Subcutaneous abdominal adipose tissue (tissue), 5 donors: ENCODE data around the gene RBM20.
"Not testable (repeated sequence)": the region's sequence is repeated elsewhere in the genome, so short reads cannot be mapped to it uniquely, and the experiment has no call there.

Source experiments
- H3K27ac ChIP-seq: one replicate; pipeline ENCODE4 v1.7.0; 2013; ENCODE audit warnings: low read depth, mild to moderate bottlenecking, inconsistent platforms, low read length, moderate library complexity
- H3K27me3 ChIP-seq, 5 donors: one replicate each; pipeline ENCODE4 v1.7.0; 2013; ENCODE audit warnings: low read length in 5 of 5, inconsistent platforms in 1 of 5; ENCODE audit not compliant: control insufficient read depth in 5 of 5, insufficient read depth in 4 of 5
- H3K36me3 ChIP-seq, 5 donors: one replicate each; pipeline ENCODE4 v1.7.0; 2013; ENCODE audit warnings: low read length in 5 of 5; ENCODE audit not compliant: control insufficient read depth in 5 of 5, insufficient read depth in 5 of 5
- H3K4me1 ChIP-seq, 5 donors: one replicate each; pipeline ENCODE4 v1.7.0; 2013; ENCODE audit warnings: low read length in 5 of 5, mild to moderate bottlenecking in 3 of 5, moderate library complexity in 1 of 5; ENCODE audit not compliant: control insufficient read depth in 5 of 5, insufficient read depth in 5 of 5
- H3K4me3 ChIP-seq, 5 donors: one replicate each; pipeline ENCODE4 v1.7.0; 2013; ENCODE audit warnings: low read length in 5 of 5, low read depth in 1 of 5
- H3K9ac ChIP-seq, 5 donors: one replicate each; pipeline ENCODE4 v1.7.0; 2013; ENCODE audit warnings: low read length in 5 of 5, mild to moderate bottlenecking in 4 of 5, moderate library complexity in 3 of 5
- H3K9me3 ChIP-seq, 5 donors: one replicate each; pipeline ENCODE4 v1.7.0; 2013; ENCODE audit warnings: low read length in 5 of 5; ENCODE audit not compliant: control insufficient read depth in 5 of 5
- donor health status: healthy.
- donor health status: healthy.
- donor health status: healthy.
- donor health status: healthy.
- donor health status: healthy.

The RBM20 gene

GRCh38 chr10:110643653-110644597 lies at the start of gene RBM20:
TSS of gene RBM20 (plus strand) at chr10:110644336. CDS start at chr10:110644455, 119 bp downstream.
- Histone ChIP-seq H3K4me1 (peaks cover 0 to 22% (median 18%) of the 10 kb centered on the region in 5 donors), H3K27me3 (peaks cover 31 to 50% (median 37%) of the 10 kb centered on the region in 5 donors), H3K4me3 (peak within 1 kb of the TSS; percentile 54 to 80 (median 68)), H3K27ac (no peak within 1 kb of the TSS), H3K9ac (peak within 1 kb of the TSS in 1 of 5 donors; percentile 39), H3K36me3 (no peaks in the 10 kb centered on the region), H3K9me3 (no peaks in the 10 kb centered on the region)

GRCh38 chr10:110597476-110597875 lies 46.7 kb upstream of the RBM20 start:
- Histone ChIP-seq H3K4me3 (no peak overlapping the region), H3K4me1 (no peaks in the 10 kb centered on the region), H3K36me3 (peaks cover 42 to 69% (median 51%) of the 10 kb centered on the region in 5 donors), H3K9me3 (no peaks in the 10 kb centered on the region), H3K9ac (no peak overlapping the region), H3K27ac (no peak overlapping the region), H3K27me3 (no peaks in the 10 kb centered on the region)

- Histone ChIP-seq H3K27ac (no peak overlapping the region), H3K4me3 (no peak overlapping the region), H3K4me1 (no peaks in the 10 kb centered on the region), H3K9ac (no peak overlapping the region), H3K9me3 (no peaks in the 10 kb centered on the region), H3K27me3 (no peaks in the 10 kb centered on the region), H3K36me3 (peaks cover 41 to 71% (median 60%) of the 10 kb centered on the region in 5 donors)
Measured at GRCh38 chr10:110600487-110601101, 43.5 kb upstream of the RBM20 start.

- H3K27me3 ChIP-seq, result no peaks in the 10 kb centered on the region
- no peak overlapping the region for H3K27ac ChIP-seq
- H3K4me3 ChIP-seq, result no peak overlapping the region
- H3K4me1 ChIP-seq, result no peaks in the 10 kb centered on the region
- H3K9ac ChIP-seq, result no peak overlapping the region
- H3K36me3 ChIP-seq, result peaks cover 48 to 74% (median 57%) of the 10 kb centered on the region in 5 donors
- no peaks in the 10 kb centered on the region for H3K9me3 ChIP-seq
Measured at GRCh38 chr10:110601581-110601980, 42.6 kb upstream of the RBM20 start.

GRCh38 chr10:110608087-110608486 lies 36.0 kb upstream of the RBM20 start:
- no peak overlapping the region for H3K4me3 ChIP-seq
- H3K4me1 ChIP-seq, result peaks cover 0 to 13% (median 5%) of the 10 kb centered on the region in 5 donors
- H3K36me3 ChIP-seq, result peaks cover 15 to 25% (median 21%) of the 10 kb centered on the region in 5 donors
- no peak overlapping the region for H3K27ac ChIP-seq
- H3K9me3 ChIP-seq, result no peaks in the 10 kb centered on the region
- H3K9ac ChIP-seq, result no peak overlapping the region
- no peaks in the 10 kb centered on the region for H3K27me3 ChIP-seq

- no peak overlapping the region for H3K27ac ChIP-seq
- H3K9me3 ChIP-seq, result no peaks in the 10 kb centered on the region
- H3K9ac ChIP-seq, result no peak overlapping the region
- peaks cover 10 to 17% (median 12%) of the 10 kb centered on the region in 5 donors for H3K36me3 ChIP-seq
- peaks cover 0 to 13% (median 5%) of the 10 kb centered on the region in 5 donors for H3K4me1 ChIP-seq
- H3K27me3 ChIP-seq, result no peaks in the 10 kb centered on the region
- no peak overlapping the region for H3K4me3 ChIP-seq
Measured at GRCh38 chr10:110609605-110610004, 34.5 kb upstream of the RBM20 start.

- Histone ChIP-seq H3K36me3 (peaks cover 4 to 10% (median 8%) of the 10 kb centered on the region in 5 donors), H3K4me3 (no peak overlapping the region), H3K27ac (no peak overlapping the region), H3K4me1 (peaks cover 0 to 13% (median 5%) of the 10 kb centered on the region in 5 donors), H3K9ac (no peak overlapping the region), H3K27me3 (no peaks in the 10 kb centered on the region), H3K9me3 (no peaks in the 10 kb centered on the region)
Measured at GRCh38 chr10:110610308-110610774, 33.8 kb upstream of the RBM20 start.

GRCh38 chr10:110610781-110611180 lies 33.4 kb upstream of the RBM20 start:
- H3K9ac ChIP-seq, H3K36me3 ChIP-seq, H3K9me3 ChIP-seq: not testable (repeated sequence)

GRCh38 chr10:110612087-110612486 lies 32.0 kb upstream of the RBM20 start:
- H3K9me3 ChIP-seq, result no peaks in the 10 kb centered on the region
- H3K27ac ChIP-seq, result no peak overlapping the region
- H3K4me1 ChIP-seq, result peaks cover 0 to 13% (median 5%) of the 10 kb centered on the region in 5 donors
- H3K9ac ChIP-seq, result no peak overlapping the region
- no peak overlapping the region for H3K4me3 ChIP-seq
- H3K27me3 ChIP-seq, result no peaks in the 10 kb centered on the region
- H3K36me3 ChIP-seq, result no peaks in the 10 kb centered on the region

More at GRCh38 chr10:110610781-110611180, 33.4 kb upstream of the RBM20 start:
- H3K27ac ChIP-seq, H3K4me3 ChIP-seq, H3K27me3 ChIP-seq: not testable (repeated sequence)
- peaks cover 0 to 13% (median 5%) of the 10 kb centered on the region in 5 donors for H3K4me1 ChIP-seq

- no peak overlapping the region for H3K4me3 ChIP-seq
- no peaks in the 10 kb centered on the region for H3K9me3 ChIP-seq
- H3K9ac ChIP-seq, result no peak overlapping the region
- no peaks in the 10 kb centered on the region for H3K27me3 ChIP-seq
- H3K27ac ChIP-seq, result no peak overlapping the region
- peaks cover 0 to 13% (median 5%) of the 10 kb centered on the region in 5 donors for H3K4me1 ChIP-seq
- H3K36me3 ChIP-seq, result no peaks in the 10 kb centered on the region
Measured at GRCh38 chr10:110612629-110613028, 31.5 kb upstream of the RBM20 start.
